ENCODE data around the gene ATP13A3. TPM values are rescaled to one million over a fixed set of nuclear protein-coding genes. Genes with fewer than 3 reads are reported as not detected.
A peak's percentile ranks its signal among the peaks of the same experiment; 100 is the strongest.

Gene ATP13A3
- total and polyA plus RNA-seq, 10 of the 15 experiments (the other 5 are each of a cell fraction or from before 2014, with no cell fraction given) = 14.0 to 108 (median 69.5) TPM

DNA sequence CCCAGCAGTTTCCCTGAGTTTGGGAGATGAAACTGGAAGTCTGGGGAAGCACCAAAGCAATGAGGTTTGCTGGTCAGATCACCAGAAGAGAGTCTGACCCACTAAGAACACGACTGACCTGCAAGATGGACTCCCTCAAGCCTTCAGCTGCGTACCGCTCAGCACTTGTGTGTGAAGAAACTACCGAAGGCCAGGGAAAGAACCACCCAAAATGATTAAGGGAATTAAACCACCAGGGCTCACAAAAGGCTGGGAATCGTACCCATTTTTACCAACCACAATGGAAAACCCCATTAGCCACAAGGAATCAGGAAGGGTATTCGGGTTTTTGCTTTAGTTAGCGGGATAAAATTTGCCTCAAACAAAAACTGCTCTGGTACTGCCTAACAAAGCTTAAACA is 21.6 kb downstream of the ATP13A3 start:
- BruUV-seq (replicated peaks) = no TSS peak
- Histone ChIP-seq H4K20me1 (ENCODE audit: control insufficient read depth, insufficient read depth) (no peaks in the 10 kb centered on the region), H3K27me3 (replicated peaks in 1 of 2; ENCODE audit: control insufficient read depth in 2 of 2, insufficient read depth in 2 of 2, low read length in 1 of 2) (no peaks in the 10 kb centered on the region), H3K27ac (ENCODE audit: control insufficient read depth, insufficient read depth) (no peak overlapping the region), H2AFZ (ENCODE audit: control insufficient read depth, low read depth, low read length) (no peak overlapping the region), H3K79me2 (ENCODE audit: control insufficient read depth, insufficient read depth, low read length) (peaks cover 58% of the 10 kb centered on the region), H3K36me3 (ENCODE audit: control insufficient read depth in 2 of 2, insufficient read depth in 2 of 2, low read length in 1 of 2) (peaks cover 0 to 8% of the 10 kb centered on the region in 2 experiments; a peak in 1 of 4 replicates), H3K4me3 (no peak overlapping the region), H3K9ac (ENCODE audit: control insufficient read depth, insufficient read depth, low read length) (no peak overlapping the region), H3K9me3 (replicated peaks; ENCODE audit: control insufficient read depth, insufficient read depth, low read length) (no peaks in the 10 kb centered on the region), H3K4me2 (ENCODE audit: control insufficient read depth, insufficient read depth) (no peak overlapping the region), H3K4me1 (ENCODE audit: control insufficient read depth, insufficient read depth, low read length) (peaks cover 10% of the 10 kb centered on the region)
- RAD21 ChIA-PET (ENCODE audit: unreplicated experiment) = no interaction called here
- CTCF ChIA-PET = no interaction called here
- TF ChIP-seq HDGF (IDR thresholded peaks at IDR 0.05) = no peak
- TF ChIP-seq BMI1 (IDR thresholded peaks at IDR 0.05; ENCODE audit: borderline replicate concordance) = no peak
- TF ChIP-seq, protein P1, sequence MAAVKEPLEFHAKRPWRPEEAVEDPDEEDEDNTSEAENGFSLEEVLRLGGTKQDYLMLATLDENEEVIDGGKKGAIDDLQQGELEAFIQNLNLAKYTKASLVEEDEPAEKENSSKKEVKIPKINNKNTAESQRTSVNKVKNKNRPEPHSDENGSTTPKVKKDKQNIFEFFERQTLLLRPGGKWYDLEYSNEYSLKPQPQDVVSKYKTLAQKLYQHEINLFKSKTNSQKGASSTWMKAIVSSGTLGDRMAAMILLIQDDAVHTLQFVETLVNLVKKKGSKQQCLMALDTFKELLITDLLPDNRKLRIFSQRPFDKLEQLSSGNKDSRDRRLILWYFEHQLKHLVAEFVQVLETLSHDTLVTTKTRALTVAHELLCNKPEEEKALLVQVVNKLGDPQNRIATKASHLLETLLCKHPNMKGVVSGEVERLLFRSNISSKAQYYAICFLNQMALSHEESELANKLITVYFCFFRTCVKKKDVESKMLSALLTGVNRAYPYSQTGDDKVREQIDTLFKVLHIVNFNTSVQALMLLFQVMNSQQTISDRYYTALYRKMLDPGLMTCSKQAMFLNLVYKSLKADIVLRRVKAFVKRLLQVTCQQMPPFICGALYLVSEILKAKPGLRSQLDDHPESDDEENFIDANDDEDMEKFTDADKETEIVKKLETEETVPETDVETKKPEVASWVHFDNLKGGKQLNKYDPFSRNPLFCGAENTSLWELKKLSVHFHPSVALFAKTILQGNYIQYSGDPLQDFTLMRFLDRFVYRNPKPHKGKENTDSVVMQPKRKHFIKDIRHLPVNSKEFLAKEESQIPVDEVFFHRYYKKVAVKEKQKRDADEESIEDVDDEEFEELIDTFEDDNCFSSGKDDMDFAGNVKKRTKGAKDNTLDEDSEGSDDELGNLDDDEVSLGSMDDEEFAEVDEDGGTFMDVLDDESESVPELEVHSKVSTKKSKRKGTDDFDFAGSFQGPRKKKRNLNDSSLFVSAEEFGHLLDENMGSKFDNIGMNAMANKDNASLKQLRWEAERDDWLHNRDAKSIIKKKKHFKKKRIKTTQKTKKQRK (IDR thresholded peaks at IDR 0.05; ENCODE audit: low read depth, low read length) = no peak
- no peak for TF ChIP-seq FOS (IDR thresholded peaks at IDR 0.05; ENCODE audit: borderline replicate concordance, extremely low read depth, insufficient read length)
- TF ChIP-seq HDAC6 (IDR thresholded peaks at IDR 0.05; ENCODE audit: unreplicated experiment) = no peak
- no peak for TF ChIP-seq NFYB (IDR thresholded peaks at IDR 0.05; ENCODE audit: insufficient read depth, low read depth, low read length)
- TF ChIP-seq, protein P2, sequence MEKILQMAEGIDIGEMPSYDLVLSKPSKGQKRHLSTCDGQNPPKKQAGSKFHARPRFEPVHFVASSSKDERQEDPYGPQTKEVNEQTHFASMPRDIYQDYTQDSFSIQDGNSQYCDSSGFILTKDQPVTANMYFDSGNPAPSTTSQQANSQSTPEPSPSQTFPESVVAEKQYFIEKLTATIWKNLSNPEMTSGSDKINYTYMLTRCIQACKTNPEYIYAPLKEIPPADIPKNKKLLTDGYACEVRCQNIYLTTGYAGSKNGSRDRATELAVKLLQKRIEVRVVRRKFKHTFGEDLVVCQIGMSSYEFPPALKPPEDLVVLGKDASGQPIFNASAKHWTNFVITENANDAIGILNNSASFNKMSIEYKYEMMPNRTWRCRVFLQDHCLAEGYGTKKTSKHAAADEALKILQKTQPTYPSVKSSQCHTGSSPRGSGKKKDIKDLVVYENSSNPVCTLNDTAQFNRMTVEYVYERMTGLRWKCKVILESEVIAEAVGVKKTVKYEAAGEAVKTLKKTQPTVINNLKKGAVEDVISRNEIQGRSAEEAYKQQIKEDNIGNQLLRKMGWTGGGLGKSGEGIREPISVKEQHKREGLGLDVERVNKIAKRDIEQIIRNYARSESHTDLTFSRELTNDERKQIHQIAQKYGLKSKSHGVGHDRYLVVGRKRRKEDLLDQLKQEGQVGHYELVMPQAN (conservative IDR thresholded peaks at IDR 0.05) = no peak
- TF ChIP-seq PAX5 (IDR thresholded peaks at IDR 0.05; ENCODE audit: borderline replicate concordance, low read depth, low read length) = no peak
- POLR2A ChIA-PET = no interaction called here
- FAIRE-seq = peak; percentile 44
- in situ Hi-C loops (cut with MboI) (no loop called here), intact Hi-C loops (cut with micrococcal nuclease; ENCODE audit: unreplicated experiment) (no loop called here)
- whole genome bisulfite sequencing (ENCODE audit: insufficient coverage, insufficient replicate concordance, low lambda C conversion rate, missing lambda C conversion rate) = 95% methylated on average over 7 of the region's 7 CpGs
- SMC1A ChIA-PET (ENCODE audit: uncharacterized antibody, unreplicated experiment) = no interaction called here
- no peak for ATAC-seq
- no peak for DNase-seq (ENCODE audit: low read depth, low spot score)
